Measurements from ENCODE around the gene DEFB119.

DNA sequence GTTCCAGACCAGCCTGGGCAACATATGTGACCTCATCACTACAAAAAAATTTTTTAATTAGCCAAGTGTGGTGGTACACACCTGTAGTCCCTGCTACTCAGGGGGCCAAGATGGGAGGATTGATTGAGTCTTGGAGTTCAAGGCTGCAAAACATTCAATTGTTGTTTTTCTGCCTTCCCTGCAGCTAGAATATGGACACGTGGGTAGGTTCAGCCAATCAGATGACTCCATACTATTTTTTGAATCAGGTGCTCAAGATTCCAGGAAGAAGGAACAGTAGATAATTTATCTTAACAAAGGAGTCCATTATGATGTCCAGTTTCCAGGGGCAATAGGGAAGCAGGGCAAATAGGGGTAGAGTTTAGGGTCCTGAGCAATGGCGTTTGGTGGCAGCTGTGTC lies 2.4 kb upstream of the DEFB119 start:
- TF ChIP-seq CREB5 (CRISPR knock-in tag; IDR thresholded peaks at IDR 0.05; ENCODE audit: low read depth) (no peak), CSDC2 (CRISPR knock-in tag; IDR thresholded peaks at IDR 0.05) (no peak), ZFP3 (CRISPR knock-in tag; IDR thresholded peaks at IDR 0.05) (no peak), PATZ1 (CRISPR knock-in tag; IDR thresholded peaks at IDR 0.05; ENCODE audit: borderline replicate concordance) (no peak), ZC3H10 (CRISPR knock-in tag; IDR thresholded peaks at IDR 0.05) (no peak), ESRRG (CRISPR knock-in tag; IDR thresholded peaks at IDR 0.05) (no peak)
